ENCODE data around the gene CASK.
A peak's percentile ranks its signal among the peaks of the same experiment; 100 is the strongest.

Gene CASK

DNA sequence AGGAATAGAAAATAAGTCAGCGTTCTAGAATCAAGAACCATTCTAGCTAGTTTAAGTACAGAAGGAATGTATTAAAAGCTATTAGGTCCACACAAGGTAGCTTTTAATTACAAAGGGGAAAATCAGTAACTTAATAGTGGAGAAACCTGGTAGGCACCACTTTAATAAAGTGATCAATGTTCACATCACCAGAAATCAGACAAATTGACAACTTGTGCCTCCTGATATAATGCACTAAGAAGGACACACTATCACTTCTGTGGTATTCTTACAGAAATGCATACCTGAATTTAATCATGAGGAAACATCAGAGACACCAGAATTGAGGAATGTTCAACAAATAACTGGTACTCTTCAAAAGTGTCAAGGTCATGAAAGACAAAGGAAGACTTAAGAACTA, 421.4 kb downstream of the CASK start:
- DNase-seq = no peak

DNA sequence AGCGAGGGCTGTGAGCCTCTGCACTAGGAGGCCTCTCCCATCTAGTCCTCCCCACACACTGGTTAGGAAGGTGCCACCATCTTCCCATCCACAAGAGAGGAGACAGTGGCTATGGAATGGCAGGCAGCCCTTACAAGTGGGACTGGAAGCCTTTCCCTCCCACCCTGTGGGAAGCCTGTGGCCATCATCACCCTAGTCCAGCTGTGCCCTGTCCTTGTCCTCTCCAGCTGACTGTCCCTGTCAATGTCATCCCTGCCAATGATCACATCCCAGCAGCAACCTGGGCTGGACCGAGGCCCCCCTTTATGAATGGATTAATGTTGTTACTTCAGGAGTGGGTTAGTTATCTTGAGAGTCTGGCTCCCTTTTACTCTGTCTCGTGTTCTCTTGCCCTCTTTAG, 423.4 kb downstream of the CASK start:
- DNase-seq = no peak

DNA sequence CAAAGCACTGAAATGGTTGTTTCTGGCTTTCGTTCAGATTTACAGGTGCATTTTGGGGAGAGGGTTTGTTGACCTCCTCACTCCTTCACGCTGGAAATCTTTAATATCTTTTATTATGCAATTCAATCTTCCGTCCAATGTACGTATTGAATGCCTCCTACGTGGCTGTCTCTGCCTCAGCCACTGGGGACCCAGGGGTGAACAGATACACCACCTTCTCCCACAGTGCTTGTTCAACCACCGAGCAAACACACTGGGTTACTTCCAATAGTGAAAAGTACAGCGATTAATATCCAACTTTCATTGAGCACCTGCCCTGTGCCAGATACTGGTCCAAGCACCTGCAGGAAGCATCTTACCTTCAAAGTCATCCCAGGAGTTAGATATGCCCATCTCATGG, 424.2 kb downstream of the CASK start:
- no peak for DNase-seq

DNA sequence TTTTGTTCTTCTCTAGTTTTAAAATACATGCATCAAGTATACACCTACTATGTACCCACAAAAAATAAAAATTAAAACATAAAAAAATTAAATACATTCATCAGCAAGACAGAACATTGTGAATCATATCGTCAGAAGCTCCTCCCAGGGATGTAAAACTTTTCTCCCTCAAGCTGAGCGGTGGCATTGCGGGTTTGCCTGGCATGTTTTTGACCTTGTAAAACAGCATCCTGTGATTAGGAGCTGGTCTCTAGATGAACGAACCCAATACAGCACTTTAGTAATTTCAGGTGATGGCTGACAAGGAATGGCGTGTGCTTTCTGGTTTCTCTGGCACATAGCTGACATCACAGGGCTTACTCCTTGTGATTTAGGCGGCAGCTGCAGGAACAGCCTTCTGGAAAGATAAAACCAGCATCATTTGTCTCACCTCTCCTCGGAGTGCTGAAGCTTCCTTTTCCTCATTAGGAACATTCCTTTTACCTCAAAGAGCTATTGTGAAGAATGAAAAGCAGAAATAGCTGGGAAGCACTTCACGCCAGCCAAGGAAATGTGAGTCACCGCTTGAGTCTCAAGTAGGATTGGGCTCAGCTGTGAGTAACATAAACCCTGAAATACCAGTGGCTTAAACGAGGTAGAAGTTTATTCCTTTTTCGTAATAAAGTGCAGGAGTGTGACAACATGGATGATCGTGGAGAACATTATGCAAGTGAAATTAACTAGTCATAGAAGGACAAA, 431.9 kb downstream of the CASK start:
- no peak for DNase-seq

DNA sequence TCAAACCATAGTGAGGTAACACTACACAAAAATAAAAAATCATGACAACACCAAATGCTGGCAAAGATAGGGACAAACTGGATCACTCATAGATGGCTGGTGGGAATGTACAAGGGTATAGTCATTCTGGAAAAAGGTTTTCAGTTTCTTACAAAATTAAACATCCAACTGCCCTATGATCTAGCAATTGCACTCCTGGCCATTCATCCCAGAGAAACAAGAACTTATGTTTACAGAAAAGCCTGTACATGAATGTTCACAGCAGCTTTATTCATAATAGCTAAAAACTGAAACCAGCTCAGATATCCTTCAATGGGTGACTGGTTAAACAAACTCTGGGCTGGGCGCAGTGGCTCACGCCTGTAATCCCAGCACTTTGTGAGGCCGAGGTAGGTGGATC, 432.9 kb downstream of the CASK start:
- no peak for DNase-seq

DNA sequence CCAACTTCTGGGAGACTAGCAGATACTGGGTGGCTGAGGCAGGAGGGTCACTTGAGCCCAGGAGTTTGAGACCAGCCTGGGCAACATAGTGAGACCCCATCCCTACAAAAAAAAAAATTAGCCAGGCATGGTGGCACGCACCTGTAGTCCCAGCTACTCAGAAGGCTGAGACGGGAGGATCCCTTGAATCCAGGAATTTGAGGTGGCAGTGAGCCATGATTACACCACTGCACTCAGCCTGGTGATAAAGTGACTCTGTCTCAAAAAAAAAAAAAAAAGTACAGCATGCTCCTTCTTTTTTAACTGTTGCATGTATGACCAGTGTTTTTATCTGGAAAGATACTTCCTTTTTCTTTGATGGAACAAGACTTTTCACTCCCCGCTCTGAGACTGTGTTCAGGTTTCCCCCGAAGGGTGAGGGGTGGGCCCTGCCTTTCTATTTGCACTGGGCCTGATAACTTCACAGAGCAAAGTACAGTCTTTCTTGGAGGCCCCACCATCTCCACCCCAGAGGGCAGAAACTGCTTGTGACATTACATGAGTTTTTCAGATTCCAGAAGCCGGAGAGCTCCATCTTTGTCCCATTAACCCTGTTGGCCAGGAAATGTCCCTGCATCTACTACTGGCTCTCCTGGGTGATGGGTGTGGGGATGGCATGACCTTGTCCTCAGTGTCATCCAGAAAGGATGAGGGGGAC, 441.1 kb downstream of the CASK start:
- DNase-seq = no peak

DNA sequence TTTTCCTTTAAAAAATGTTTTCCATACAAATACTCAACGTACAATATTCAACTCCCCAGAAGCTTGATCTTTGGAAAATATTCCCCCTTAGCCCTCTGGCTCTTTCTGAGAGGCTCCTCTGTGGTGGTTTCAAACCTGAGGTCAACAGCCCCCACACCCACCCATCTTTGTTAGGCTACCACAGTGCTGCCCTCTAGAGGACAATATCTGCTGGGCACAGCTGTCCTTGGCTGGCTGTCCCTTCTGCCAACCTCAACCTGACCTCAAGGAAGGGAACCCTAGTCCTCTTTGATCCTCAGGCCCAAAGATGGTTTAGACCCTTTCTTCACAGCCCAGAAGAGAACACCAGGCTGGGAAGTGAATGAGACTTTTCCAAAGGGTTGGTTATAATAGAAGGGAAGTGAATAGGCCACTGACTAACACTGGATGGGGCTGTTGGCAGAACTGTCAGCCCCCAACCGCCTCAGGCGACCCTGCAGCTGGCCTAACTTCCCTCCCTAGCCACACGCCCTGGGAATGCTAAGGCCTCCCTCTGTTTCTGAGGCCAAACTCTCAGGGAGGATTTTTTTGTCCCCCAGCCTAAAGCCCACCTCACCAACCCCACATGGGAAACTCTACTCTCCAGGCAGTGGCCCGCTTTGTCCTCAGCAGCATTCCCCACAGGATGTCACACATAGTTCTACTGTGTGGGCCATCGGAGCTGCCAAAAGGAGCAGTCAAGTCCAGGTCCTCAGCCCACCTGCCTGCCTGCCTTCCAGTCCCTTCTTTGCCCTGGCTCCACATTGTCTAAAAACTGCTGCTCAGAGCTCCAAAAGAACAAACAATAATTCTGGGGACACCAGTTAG, 441.9 kb downstream of the CASK start:
- no peak for DNase-seq

DNA sequence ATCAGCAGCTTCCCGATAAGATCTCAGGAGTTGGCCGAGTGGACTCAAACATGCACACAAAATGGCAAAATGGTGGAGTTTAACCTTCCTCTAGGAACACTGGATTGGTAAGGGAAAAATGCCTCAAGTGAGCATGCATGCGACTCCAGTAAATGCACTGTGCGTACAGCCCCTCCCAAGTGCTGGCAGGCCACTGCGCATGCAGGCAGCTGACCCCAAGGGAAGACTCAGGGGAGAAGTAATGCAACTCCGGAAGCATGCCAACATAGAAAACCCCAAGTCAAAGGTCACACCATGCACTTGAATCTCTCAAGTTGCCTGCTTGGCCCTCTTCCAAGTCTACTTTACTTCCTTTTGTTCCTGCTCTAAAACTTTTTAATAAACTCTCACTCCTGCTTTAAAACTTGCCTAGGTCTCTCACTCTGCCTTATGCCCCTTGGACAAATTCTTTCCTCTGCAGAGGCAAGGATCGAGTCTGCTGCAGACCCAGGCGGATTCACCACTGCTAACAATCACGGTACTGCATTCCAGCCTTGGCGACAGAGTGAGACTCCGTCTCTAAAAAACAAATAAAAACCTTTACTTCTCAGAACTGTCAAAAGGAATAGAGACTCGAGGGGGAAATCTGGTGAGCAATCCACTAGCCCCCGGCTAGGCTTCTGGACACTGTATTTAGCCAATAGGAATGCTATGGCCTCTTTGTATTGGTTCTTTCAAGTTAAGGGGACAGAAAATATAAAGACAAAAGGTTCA, 442.7 kb downstream of the CASK start:
- no peak for DNase-seq

DNA sequence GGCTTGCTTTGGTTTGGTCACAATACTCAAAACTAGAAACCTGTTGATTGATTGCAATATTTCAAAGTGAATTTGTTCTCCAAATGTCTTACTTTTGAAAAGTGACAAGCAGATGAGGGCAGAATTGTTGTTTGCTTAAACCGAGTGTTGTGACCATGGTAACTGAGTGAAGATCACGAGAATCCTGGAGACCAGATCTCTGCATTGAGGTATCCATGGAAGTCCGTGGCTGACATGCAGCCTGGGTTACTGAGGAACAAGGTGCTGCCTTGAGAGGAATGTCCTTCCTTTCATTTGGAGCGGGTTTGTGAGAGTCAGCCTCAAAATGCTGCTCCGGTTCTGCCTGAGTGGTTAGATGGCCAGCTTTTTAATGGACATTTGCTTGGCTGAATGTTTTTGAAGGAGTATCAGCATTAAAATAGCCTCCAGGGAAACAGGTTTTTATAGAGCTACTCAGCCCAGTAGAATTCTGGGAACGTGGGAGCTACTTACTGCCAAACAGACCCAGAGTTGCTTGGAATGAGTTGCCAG, 444.9 kb downstream of the CASK start:
- peak; percentile 56 for DNase-seq

DNA sequence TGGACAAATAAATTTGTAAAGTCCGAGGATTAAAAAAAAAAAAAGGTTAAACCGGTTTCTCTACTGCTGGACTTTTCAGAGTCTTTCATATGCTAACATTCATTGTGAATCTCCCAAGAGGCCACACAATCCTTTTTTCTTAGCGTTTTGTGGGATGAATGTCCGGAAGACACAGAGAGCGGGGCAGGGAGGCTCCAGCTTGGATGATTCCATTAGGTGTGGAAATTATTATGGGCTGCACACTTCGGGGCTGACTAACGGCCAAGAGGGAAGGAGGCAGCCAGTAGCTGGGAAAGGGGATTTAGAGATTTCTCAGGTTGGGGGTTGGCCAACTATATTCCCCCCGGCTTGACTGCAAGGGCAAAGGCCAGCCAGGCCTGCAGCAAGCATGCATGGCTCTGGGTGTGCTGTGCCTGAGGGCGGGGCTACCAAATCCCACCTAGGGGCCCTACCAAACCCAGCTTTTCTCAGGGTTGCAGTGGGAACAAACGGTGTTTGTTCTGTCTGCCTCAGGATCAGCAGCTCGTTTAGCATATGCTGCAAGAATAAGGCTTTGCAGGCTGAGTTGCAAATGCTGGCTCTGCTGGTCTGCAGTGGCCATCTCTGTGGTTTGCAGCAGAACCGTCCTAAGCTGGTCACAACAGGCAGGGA, 447.6 kb downstream of the CASK start:
- DNase-seq = peak; percentile 22

DNA sequence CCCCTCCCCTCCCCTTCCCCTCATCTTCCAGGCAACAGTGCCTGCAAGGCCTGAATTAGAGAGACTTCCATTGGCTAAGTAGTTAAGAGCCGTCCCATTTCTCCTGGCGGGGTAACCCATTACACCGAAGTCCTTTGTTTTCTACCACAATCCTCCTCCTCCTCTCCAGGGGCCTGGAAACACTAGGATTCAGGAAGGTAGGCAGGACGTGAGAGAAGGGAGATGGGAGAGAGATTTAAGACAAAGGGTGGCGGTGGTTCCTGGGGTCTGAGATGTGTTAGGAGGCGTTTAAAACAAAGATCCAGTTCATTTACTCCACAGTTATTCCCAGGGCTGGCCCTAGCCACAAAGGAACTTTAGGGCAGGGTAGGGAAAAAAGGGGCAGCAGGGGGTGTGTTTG, 448.2 kb downstream of the CASK start:
- DNase-seq = no peak

DNA sequence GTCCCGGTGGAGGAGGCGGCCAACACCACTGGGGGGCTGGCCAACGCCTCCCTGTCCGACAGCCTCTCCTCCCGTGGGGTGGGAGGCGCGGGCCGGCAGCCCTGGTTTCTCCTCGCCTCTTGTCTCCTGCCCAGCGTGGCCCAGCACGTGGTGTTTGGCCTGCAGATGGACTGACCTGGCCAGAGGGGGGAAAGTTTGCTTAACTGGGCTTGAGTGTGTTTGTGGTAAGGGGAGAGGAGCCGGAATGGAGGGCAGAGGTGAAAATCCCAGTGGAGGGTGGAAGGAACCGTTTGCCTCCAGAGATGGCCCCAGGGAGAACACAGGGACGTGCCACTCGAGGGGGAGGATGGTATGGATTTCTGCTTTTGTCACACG, 448.6 kb downstream of the CASK start:
- DNase-seq = no peak

DNA sequence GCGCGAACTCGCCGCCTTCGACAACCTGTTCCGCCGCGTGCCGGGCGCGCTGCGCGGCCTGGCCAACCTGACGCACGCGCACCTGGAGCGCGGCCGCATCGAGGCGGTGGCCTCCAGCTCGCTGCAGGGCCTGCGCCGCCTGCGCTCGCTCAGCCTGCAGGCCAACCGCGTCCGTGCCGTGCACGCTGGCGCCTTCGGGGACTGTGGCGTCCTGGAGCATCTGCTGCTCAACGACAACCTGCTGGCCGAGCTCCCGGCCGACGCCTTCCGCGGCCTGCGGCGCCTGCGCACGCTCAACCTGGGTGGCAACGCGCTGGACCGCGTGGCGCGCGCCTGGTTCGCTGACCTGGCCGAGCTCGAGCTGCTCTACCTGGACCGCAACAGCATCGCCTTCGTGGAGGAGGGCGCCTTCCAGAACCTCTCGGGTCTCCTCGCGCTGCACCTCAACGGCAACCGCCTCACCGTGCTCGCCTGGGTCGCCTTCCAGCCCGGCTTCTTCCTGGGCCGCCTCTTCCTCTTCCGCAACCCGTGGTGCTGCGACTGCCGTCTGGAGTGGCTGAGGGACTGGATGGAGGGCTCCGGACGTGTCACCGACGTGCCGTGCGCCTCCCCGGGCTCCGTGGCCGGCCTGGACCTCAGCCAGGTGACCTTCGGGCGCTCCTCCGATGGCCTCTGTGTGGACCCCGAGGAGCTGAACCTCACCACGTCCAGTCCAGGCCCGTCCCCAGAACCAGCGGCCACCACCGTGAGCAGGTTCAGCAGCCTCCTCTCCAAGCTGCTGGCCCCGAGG, 449.2 kb downstream of the CASK start:
- no peak for DNase-seq

DNA sequence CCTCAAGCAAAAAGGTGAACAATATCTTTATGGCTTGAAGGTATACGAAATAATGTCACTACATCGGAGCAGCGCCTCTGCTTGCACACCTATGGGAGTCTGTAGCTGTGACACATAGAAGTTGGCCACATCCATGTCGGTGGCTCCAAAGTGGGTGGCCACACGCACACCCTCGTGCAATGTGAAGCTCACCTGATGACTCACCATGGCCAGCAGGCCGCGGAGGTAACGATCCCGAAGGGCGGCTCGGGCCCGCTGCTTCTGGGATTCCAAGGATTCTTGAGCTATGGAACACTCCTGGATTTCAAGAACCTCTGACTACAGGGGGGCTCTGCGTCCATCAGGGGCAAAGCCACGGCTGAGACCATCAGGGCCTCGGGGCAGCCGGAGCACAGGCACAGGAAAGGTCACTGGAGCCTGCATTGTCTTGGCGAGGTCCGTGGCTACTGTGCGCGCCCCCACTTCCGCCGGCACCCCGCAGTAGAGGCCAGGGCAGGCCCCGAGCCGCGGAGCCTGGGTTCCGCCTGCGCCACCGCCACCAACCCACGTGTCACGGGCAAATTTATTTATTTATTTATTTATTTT, 451.0 kb downstream of the CASK start:
- DNase-seq = no peak

DNA sequence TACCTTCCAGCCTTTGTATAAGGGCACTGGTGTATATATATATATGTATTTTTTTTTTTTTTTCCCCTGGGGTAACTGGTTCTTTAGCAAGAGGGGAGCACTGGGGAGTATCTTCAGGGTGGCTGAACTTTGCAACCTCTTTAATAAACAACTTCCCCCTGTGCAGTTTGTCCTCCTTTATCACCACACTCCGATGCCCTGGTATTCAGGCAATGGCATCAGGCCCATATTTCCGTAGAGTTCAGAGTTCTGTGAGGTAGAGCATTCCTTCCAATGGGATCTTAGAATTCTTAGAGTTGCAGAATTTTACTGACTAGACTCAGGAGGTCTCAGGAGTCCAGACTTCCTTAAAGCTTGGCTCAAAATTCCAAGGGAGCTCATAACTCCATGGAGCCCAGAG, 451.6 kb downstream of the CASK start:
- DNase-seq = no peak

DNA sequence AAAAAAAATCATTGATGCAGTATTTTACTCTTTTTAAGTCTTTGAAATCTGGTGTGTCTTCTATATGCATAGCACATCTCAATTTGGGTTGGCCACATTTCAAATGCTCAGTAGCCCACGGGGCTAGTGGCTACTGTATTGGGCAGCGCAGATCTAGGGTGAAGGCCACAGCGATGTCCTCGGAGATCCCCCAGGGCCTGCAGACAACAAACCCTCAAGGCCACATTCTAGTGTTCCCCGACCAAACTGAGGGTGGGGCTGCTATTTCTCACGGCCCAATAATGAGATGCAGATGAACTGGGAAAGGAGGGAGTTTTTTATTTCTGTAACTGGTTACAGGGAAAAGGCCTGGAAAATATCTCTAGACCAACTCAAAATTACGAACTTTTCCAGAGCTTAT, 452.6 kb downstream of the CASK start:
- no peak for DNase-seq

DNA sequence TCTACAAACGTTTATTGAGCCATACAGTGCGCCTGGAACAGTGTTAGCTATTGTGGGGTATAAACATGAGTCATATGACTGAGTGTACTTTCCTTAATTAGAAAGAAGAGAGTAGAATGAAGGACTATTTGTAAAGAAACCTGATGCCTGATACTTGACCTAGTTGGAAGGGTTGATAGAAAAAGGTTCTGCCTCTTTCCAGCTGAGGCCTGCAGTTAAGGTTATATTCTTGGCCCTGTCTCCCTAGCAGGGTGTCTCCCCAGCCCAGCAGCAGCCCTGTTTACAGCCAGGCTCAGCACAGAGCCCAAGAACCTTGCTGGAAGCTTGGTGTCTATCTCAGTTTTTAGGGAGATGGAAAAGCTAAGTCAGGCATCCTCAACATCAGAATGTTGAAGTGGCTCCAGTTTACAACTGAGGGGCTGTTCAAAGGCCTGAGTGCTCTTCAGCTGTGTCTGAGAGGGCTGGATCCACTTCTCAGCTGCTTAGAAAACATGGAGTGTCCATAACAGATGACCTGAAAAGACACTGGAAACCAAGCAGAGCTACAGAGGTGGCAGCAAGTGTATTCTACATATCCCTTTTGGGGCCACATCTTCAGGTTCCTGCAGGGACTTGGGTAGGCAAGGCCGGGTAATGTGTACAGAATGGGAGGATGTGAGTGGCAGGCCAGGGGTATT, 454.6 kb downstream of the CASK start:
- no peak for DNase-seq

Data from midbrain (tissue), 1 donor.